HG02588 (cell line): ENCODE results near the gene DEAF1.
"Not testable (repeated sequence)": the region's sequence is repeated elsewhere in the genome, so short reads cannot be mapped to it uniquely, and the experiment has no call there.

Experiments used
- ATAC-seq: cut with Tn5 transposase; IDR thresholded peaks from one replicate; pipeline ENCODE4 v1.9.1; 2021; ENCODE audit warnings: mild to moderate bottlenecking, moderate library complexity; ENCODE audit not compliant: unreplicated experiment

Gene DEAF1

DNA sequence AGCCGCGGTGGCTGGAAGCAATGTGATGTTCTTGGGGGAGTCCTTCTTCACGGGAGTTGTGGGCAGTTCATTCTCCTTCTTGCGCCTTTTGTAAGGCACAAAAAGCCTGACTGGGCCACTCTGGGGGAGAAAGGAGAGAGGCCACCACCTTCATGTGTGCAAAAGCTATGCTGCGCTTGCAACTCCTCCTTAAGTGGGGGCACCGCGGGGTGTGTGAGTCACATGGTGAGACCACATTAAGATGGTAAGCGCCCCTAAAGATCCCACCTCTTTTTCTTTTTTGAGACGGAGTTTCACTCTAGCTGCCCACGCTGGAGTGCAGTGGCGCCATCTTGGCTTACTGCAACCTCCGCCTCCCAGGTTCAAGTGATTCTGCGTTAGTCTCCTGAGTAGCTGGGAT is 14.1 kb downstream of the DEAF1 start:
- ATAC-seq: no peak

- ATAC-seq: no peak
Measured at GRCh38 chr11:680476-680875, 14.5 kb downstream of the DEAF1 start.

DNA sequence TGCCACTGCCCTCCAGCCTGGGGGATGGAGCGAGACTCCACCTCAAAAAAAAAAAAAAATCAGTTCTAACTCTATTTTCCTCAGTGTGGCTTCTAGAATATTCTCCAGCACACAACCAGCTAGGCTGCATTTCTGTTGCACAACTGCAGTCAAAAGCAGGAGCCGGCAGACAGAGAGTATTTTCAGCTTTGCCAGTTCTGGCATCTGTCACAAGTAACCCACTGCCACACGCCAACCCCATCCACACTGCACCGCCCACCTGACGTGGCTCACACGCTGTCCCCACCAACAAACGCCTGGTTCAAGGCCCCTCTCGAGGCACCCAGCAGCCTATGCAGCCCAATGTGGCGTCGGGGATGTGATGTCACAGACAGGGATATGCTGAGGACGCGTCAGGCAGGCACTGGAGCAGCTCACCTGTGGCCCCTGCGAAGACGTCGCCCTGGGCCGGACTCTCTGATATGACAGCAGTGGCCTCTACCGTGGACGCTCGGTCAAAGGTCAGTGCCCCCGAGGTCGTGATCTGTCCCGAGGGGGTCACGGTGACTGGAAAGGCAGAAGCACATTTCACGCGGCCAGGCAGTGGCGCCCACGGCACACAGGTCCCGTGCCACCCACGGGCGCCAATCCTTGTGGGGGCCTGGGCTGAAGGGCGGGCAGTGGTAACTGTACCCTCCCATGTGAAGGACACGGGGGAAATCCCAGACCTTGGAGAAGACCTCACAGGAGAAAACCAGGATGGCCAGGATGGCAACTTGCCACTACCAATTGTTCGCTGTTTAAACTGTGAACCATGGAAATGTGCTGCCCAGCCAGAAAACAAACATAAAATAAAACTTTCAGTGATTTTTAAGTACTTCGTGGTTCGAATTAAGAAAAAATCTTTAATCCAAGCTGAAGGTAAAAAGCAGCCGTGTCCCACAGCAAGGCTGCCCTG is 15.5 kb downstream of the DEAF1 start:
- ATAC-seq: no peak

- ATAC-seq: no peak
Measured at GRCh38 chr11:678297-678696, 16.7 kb downstream of the DEAF1 start.

DNA sequence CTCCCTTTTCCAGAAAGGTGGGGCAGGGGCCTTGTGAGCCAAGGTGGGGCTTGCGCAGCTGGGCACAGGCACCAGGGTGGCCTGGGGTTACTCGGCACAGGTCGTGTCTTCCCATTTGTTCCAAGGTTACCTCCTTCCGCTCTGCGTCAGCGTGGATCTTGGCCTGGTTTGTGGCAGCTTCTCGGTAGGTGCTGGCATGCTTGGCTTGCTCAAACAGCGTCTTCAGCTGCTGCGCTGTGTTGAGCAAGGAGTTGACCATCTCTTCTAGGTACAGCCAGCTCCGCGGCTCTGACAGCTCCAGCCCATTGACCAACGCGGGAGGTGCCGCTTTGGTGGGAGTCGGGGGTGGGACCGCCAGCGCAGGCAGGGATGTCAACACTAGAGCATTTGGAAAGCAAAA is 20.6 kb downstream of the DEAF1 start:
- ATAC-seq: no peak

- no peak for ATAC-seq
Measured at GRCh38 chr11:673866-674265, 21.2 kb downstream of the DEAF1 start.

DNA sequence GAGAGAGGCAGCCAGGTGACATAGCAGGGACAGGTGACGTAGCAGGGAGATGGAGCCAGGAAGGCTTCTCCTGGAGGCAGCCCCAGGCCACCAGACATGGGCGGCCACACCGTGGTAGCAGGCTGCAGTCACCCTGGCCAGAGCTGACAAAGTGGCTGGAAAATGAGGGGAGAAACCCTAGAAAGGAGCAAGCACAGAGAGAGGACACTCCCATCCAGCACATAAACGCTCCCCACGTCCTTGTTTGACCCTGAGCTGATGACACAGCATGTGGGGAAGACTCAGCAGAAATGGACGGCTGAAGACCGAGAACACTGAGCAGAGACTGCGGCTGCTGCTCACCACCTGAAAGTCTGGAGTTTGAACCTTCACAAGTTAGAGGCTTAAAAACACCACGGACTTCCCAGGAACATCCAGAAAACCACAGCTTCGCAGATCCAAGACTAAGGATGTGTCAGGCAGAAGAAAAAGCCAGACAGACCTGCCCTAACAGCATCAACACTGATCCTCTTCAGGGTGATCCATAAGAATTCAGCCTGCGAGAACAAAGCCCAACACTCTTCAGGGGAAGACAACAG is 29.2 kb downstream of the DEAF1 start:
- ATAC-seq: no peak

- no peak for ATAC-seq
Measured at GRCh38 chr11:665062-665703, 29.8 kb downstream of the DEAF1 start.

DNA sequence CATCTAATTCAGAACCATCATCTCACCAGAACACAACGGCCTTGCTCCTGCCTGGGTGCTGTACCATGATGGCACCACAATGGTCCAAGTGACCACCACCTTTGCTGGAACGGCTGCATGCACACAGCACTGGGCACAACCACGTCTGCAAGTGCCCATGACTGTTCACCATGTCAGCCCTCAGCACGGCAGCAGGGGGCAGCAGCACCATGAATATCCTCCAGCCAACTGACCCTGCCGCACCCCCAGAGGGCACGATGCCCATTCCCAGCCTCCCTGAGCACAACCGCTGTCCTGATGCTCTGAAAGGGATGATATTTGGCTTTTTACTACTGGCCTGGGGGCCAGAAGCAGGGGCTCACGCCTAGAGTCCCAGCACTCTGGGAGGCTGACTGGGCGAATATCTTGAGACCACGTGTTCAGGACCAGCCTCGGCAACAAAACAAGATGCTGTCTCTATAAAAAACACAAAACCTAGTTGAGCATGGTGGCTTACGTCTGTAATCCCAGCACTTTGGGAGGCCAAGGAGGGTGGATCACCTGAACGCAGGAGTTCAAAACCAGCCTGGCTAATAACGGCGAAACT is 32.2 kb downstream of the DEAF1 start:
- ATAC-seq: no peak

GRCh38 chr11:660681-661444 is 34.2 kb downstream of the DEAF1 start:
- no peak for ATAC-seq

DNA sequence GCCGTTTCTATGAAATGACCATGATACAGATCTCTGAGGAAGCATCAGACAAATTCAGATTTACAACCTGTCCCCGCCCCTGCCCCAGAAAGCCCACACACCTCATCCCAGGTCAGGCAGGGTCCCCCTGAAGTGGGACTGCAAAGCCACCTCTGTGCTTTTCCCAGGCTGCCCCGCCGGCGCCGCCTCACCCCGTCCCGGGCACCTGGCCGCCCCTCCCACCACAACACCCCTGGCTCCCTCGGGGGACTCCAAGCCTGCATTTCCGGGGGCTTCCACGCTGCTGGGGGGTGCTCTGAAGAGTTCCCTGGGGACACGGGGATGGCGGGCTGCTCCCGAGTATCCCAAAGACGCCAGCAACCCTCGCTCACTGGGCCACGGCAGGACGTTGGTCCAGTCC is 34.7 kb downstream of the DEAF1 start:
- ATAC-seq: no peak

GRCh38 chr11:659532-660085 is 35.4 kb downstream of the DEAF1 start:
- ATAC-seq: no peak

DNA sequence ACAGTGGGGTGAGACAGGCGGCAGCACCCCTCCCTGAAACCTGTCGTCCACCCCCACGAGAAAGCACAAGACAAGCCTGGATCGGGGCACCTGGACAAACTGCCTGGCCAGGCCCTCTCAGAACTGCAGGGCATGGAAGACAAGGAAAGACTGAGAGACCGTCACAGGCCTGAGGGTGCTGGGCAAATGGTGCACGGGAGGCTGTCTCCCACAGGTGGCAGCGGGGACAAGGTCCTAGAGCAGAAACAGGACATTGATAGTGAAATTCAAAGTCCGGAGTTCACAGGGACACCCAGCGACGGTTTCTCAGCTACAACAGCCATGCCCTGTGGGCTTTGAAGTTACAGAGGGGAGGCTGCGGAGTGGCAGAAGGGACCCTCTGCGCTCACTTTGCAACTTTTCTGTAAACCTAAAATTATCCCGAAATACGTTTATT is 37.3 kb downstream of the DEAF1 start:
- no peak for ATAC-seq

- ATAC-seq: no peak
Measured at GRCh38 chr11:656866-657265, 38.2 kb downstream of the DEAF1 start.

- ATAC-seq: no peak
Measured at GRCh38 chr11:656426-656825, 38.6 kb downstream of the DEAF1 start.

DNA sequence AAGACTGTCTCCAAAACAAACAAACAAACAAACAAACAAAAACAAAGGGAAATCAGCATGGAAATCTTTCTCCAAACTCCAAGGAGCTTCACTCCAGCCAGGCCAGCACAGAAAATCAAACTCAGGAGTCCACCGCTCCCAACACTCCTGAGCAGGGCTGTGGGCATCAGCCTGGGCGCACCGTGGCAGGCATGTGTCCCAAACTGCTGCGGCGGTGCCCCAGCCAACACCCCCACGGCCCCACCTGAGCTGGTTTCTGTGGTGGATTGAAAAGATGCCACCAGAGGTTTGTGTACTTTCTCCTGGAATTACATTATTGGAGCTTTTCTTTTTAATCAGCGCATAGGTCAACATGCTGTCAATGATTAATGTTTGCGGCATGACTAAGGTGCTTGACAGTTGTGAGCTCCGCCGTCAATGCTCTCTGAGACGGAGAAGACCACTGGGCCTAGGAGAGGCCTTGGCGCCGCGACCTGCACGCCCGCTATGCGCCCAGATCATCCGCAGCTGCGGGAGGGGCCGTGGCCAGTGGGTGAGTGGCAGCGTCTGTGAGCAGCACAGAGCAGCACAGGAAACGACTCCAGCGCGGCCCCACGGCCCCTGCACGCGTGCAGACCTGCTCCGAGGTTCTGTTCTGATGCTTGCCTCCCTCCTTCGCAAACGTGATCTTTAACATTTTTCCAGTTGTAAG is 39.8 kb downstream of the DEAF1 start:
- no peak for ATAC-seq

DNA sequence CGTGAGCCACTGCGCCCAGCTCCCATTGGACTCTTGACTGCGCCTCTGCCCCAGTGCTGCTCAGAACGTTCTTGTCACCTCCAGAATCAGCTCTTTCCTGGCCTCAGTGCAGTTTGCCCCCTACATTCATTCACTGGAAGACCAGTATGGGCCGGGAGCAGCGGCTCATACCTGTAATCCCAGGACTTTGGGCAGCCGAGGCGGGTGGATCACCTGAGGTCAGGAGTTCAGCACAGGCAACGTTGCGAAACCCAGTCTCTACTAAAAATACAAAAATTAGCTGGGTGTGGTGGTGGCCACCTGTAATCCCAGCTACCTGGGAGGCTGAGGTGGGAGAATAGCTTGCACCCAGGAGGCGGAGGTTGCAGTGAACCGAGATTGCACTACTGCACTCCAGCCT is 40.6 kb downstream of the DEAF1 start:
- not testable (repeated sequence) for ATAC-seq

DNA sequence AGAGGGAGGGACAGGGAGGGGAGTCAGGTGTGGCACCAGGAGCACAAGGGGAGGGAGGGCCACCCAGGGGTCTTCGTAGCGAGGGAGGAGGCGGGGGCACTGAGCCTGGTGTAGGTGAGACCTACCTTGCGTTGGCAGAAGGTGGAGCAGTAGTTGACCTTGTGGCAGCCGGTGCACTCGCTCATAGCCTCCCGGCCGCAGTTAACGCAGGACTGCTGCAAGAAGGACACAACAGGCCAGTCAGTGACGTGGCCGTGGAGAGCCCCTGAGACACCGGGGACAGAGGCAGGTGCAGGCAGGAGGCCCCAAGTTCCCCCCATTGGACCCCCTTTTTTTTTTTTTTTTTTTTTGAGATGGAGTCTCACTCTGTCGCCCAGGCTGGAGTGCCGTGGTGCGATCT is 41.2 kb downstream of the DEAF1 start:
- ATAC-seq: no peak

GRCh38 chr11:653136-653535 is 41.9 kb downstream of the DEAF1 start:
- ATAC-seq: not testable (repeated sequence)

DNA sequence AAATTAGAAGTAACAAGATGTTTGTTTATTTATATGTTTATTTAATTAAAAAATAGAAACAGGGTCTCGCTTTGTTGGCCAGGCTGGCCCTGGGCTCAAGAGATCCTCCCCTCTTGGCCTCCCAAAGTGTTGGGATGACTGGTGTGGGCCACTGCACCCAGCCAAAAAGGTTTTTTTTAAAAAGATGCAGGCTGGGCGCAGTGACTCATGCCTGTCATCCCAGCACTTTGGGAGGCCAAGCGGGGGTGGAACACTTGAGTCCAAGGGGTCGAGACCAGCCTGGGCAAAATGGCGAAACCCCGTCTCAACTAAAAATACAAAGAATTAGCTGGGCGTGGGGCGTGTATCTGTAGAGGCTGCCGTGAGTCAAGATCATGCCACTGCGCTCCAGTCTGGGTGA is 44.5 kb downstream of the DEAF1 start:
- ATAC-seq: no peak
